Measurements from ENCODE around the gene TEX14. TPM values are rescaled to one million over a fixed set of nuclear protein-coding genes. Genes with fewer than 3 reads are reported as not detected.

TEX14 gene
- total and polyA plus RNA-seq, 7 experiments from 2014 or later, result 0.17 to 2.4 (median 0.54) TPM; not detected in 2

DNA sequence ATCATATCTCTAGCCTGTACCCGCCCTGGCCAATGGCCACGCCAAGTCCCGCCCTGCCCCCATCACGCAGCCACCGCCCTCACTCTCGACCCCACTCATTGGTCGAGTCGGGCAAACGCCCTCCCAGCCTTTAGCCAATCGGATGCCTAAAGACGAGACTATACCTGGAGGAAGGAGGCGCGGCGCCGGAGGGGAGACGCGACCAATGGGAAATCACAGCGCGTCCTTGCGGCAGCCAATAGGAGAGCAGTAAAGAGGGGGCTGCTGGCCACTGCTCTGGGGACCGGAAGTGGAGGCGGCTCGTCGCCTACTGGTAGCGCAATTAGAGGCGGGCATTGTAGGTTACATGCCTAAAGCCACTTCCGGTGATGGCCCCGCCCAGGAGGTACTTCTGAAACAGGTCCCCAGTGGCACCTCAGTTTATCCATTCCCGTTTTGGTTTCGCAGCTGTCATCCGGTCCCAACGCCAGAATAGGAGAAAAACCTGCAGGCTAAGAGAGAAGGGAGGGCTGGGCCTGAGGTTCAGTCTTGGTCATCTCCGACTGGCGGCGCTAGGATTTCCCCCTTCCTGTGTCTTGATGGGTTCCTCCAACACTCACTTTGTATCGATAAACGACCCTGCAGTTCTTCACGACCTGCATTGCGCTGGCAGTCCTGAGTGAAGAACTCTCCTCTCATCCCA is 173.8 kb downstream of the TEX14 start:
- ATAC-seq (peak; percentile 89), DNase-seq (peak; percentile 92 to 100 (median 100))
- H3K4me1 ChIP-seq (ENCODE audit: control insufficient read depth in 2 of 2, insufficient read depth in 2 of 2, low read length in 2 of 2), result peaks cover 20 to 27% of the 10 kb centered on the region in 2 donors
- intact Hi-C loops (cut with micrococcal nuclease), result loop anchor here (1.0 to 10.0 kb wide), 38 partner anchors 14 to 1923 kb away; partner anchors contain the start of genes CLTC (in 2 of the 2), DGKE (in 2 of the 2), DHX40 (in 2 of the 2) and MSI2 (in 2 of the 2)
- peak overlapping the region; percentile 92 to 98 (median 96) for H3K4me3 Mint-ChIP-seq
- no peaks in the 10 kb centered on the region for H3K27me3 ChIP-seq (ENCODE audit: control insufficient read depth in 2 of 2, insufficient read depth in 2 of 2, low read length in 2 of 2)
- peak overlapping the region; percentile 99 for H3K4me3 ChIP-seq (ENCODE audit: low read length)
- ChIA-PET CTCF (interaction anchor here (0.7 to 2.8 kb wide), 10 partner anchors 9 to 501 kb away, joined by 3 to 45 read pairs (median 3); partner anchors contain the start of gene HSF5), POLR2A (interaction anchor here (0.6 to 2.6 kb wide), 18 partner anchors 8 to 637 kb away, joined by 3 to 33 read pairs (median 6); partner anchors contain the start of genes HSF5, RAD51C, SKA2 and SUPT4H1)
- peaks cover 0 to 8% (median 0%) of the 10 kb centered on the region in 3 experiments for H3K36me3 ChIP-seq (ENCODE audit: control insufficient read depth in 2 of 3, insufficient read depth in 3 of 3, low read length in 3 of 3)
- peaks cover 0 to 1% (median 0%) of the 10 kb centered on the region in 5 donors for H3K36me3 Mint-ChIP-seq
- no peaks in the 10 kb centered on the region for H3K9me3 ChIP-seq (ENCODE audit: control insufficient read depth in 2 of 3, low read length in 3 of 3)
- peaks cover 30 to 48% (median 45%) of the 10 kb centered on the region in 7 donors for H3K4me1 Mint-ChIP-seq
- H3K27me3 Mint-ChIP-seq, result peaks cover 0 to 5% (median 0%) of the 10 kb centered on the region in 5 donors
- H3K27ac Mint-ChIP-seq, result peak overlapping the region; percentile 82 to 97 (median 95)
- H3K27ac ChIP-seq (ENCODE audit: low read depth, low read length), result peak overlapping the region; percentile 84
- H3K9me3 Mint-ChIP-seq, result peaks cover 0 to 5% (median 0%) of the 10 kb centered on the region in 11 donors

DNA sequence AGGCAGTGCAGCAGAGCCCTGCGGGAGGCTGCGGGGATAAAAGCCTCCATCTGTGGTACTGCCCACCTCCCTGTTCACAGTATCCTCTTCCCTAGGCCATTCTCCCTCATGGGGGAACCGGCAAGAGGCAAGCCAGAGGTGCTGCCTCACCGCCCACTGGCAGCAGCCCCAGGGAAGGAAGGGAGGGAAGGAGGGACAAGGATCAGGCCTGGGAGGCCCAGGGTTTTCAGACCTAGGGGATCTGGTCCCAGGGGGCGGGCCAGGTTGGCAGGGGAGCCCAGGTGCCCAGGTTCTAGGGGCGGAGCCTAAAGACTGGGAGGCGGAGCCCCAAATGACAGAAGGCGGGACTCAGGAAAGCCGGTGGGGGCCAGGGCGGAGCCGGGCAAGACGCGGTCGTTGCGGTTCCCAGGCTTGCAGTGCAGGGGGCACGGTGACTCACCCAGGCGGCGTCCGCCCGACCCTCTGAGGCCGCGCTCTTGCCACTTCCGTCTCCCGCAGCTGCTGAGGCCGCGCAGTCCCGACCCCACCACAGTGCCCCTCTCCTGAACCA is 174.4 kb downstream of the TEX14 start:
- no peaks in the 10 kb centered on the region for H3K9me3 ChIP-seq (ENCODE audit: control insufficient read depth in 2 of 3, low read length in 3 of 3)
- Mint-ChIP-seq H3K27ac (peak overlapping the region; percentile 82 to 97 (median 95)), H3K4me3 (peak overlapping the region; percentile 92 to 98 (median 96)), H3K4me1 (peaks cover 33 to 53% (median 49%) of the 10 kb centered on the region in 7 donors), H3K27me3 (peaks cover 0 to 5% (median 0%) of the 10 kb centered on the region in 5 donors), H3K36me3 (peaks cover 0 to 4% (median 0%) of the 10 kb centered on the region in 5 donors), H3K9me3 (peaks cover 0 to 5% (median 0%) of the 10 kb centered on the region in 11 donors)
- ATAC-seq (no peak), DNase-seq (no peak)
- H3K4me3 ChIP-seq (ENCODE audit: low read length), result peak overlapping the region; percentile 90
- H3K27ac ChIP-seq (ENCODE audit: low read depth, low read length), result peak overlapping the region; percentile 84
- H3K36me3 ChIP-seq (ENCODE audit: control insufficient read depth in 2 of 3, insufficient read depth in 3 of 3, low read length in 3 of 3), result peaks cover 0 to 13% (median 0%) of the 10 kb centered on the region in 3 experiments
- intact Hi-C loops (cut with micrococcal nuclease), result loop anchor here (2.0 to 10.0 kb wide), 12 partner anchors 180 to 1923 kb away; partner anchors contain the start of genes DHX40 (in 2 of the 2), MSI2 (in 2 of the 2), C17orf67 (in 1 of the 2) and DGKE (in 1 of the 2)
- POLR2A ChIA-PET, result interaction anchor here (0.6 to 2.6 kb wide), 10 partner anchors 19 to 487 kb away, joined by 3 to 33 read pairs (median 6); partner anchors contain the start of genes HSF5, RAD51C, SUPT4H1 and TEX14
- H3K27me3 ChIP-seq (ENCODE audit: control insufficient read depth in 2 of 2, insufficient read depth in 2 of 2, low read length in 2 of 2), result no peaks in the 10 kb centered on the region
- CTCF ChIA-PET, result interaction anchor here (2.6 to 2.8 kb wide), 2 partner anchors 71 to 487 kb away, joined by 12 to 45 read pairs; no protein-coding TSS in a partner anchor
- H3K4me1 ChIP-seq (ENCODE audit: control insufficient read depth in 2 of 2, insufficient read depth in 2 of 2, low read length in 2 of 2), result peaks cover 20 to 34% of the 10 kb centered on the region in 2 donors

DNA sequence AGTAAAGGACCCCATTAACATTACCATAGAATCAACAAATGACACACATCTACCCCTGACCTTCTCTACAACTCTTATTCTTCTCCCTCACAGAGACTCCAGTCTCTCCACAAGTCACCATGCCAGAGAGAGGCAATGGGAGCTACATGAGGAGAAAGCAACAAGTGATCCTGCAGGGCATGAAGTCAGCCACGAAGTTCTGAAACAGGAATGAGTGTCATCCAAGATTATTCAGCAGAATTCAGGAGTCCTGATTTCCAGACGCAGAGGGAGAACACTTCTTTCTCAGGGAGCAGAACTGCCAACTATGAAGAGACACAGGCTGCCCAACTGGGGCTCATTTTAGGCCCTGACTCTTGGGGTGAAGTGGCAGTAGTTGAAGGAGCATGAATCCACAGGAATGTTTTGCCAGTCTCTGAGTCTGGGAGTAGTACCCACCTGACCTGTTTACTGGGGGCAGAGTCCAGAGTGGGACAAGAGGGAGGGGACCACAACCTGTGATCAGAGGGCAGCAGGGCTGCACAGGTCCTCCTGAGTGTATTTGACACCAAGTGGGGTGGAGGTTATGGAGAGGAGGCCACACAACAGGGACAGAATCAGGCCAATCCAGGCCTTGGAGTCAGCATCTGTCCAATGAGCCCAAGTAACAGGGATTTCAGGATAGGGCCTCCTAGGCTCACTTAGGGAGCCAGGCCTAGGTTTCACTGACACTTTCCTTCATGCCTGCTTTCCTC is 175.0 kb downstream of the TEX14 start:
- peaks cover 0 to 5% (median 1%) of the 10 kb centered on the region in 5 donors for H3K36me3 Mint-ChIP-seq
- intact Hi-C loops (cut with micrococcal nuclease), result loop anchor here (2.0 to 10.0 kb wide), 12 partner anchors 180 to 1922 kb away; partner anchors contain the start of genes DHX40 (in 2 of the 2), MSI2 (in 2 of the 2), C17orf67 (in 1 of the 2) and DGKE (in 1 of the 2)
- H3K9me3 Mint-ChIP-seq, result peaks cover 0 to 5% (median 0%) of the 10 kb centered on the region in 11 donors
- peak overlapping the region; percentile 92 to 98 (median 96) for H3K4me3 Mint-ChIP-seq
- Histone ChIP-seq H3K27ac (ENCODE audit: low read depth, low read length) (peak overlapping the region; percentile 84), H3K27me3 (ENCODE audit: control insufficient read depth in 2 of 2, insufficient read depth in 2 of 2, low read length in 2 of 2) (no peaks in the 10 kb centered on the region), H3K36me3 (ENCODE audit: control insufficient read depth in 2 of 3, insufficient read depth in 3 of 3, low read length in 3 of 3) (peaks cover 0 to 19% (median 0%) of the 10 kb centered on the region in 3 experiments), H3K9me3 (ENCODE audit: control insufficient read depth in 2 of 3, low read length in 3 of 3) (no peaks in the 10 kb centered on the region), H3K4me1 (ENCODE audit: control insufficient read depth in 2 of 2, insufficient read depth in 2 of 2, low read length in 2 of 2) (peaks cover 20 to 35% of the 10 kb centered on the region in 2 donors), H3K4me3 (ENCODE audit: low read length) (peak overlapping the region; percentile 90)
- DNase-seq, result no peak
- CTCF ChIA-PET, result interaction anchor here (2.6 to 2.8 kb wide), 2 partner anchors 71 to 488 kb away, joined by 12 to 45 read pairs; no protein-coding TSS in a partner anchor
- POLR2A ChIA-PET, result interaction anchor here (2.1 to 2.6 kb wide), 2 partner anchors 19 to 487 kb away, joined by 5 to 33 read pairs; no protein-coding TSS in a partner anchor
- H3K27ac Mint-ChIP-seq, result peak overlapping the region; percentile 82 to 97 (median 95)
- peaks cover 0 to 5% (median 0%) of the 10 kb centered on the region in 5 donors for H3K27me3 Mint-ChIP-seq
- no peak for ATAC-seq
- H3K4me1 Mint-ChIP-seq, result peaks cover 35 to 54% (median 49%) of the 10 kb centered on the region in 7 donors

DNA sequence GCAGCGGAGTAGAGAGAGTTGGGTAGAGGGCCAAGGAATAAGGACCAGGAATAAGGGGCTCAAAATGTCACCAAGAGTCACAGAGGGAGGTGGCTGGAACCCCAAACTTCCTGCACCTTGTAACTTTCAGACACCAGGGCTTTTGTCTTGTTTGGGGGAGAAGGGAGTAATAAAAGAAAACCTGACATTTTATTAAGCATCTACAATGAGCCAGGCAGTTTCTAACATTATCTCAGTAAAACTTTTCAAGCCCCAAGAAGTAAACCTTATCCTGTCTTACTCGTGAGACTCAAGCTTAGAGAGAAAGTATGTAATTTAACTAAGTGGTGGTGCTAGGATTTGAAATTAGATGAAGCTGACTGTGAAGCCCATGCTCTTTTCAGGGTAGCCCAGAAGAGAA is 176.6 kb downstream of the TEX14 start:
- Mint-ChIP-seq H3K9me3 (peaks cover 0 to 5% (median 0%) of the 10 kb centered on the region in 11 donors), H3K27me3 (peaks cover 0 to 5% (median 0%) of the 10 kb centered on the region in 5 donors), H3K4me3 (peak overlapping the region; percentile 54 to 98 (median 83)), H3K4me1 (peaks cover 44 to 67% (median 57%) of the 10 kb centered on the region in 7 donors), H3K36me3 (peaks cover 8 to 18% (median 15%) of the 10 kb centered on the region in 5 donors), H3K27ac (peak overlapping the region; percentile 17 to 97 (median 88))
- Histone ChIP-seq H3K27ac (ENCODE audit: low read depth, low read length) (peak overlapping the region; percentile 67), H3K4me3 (ENCODE audit: low read length) (no peak overlapping the region), H3K27me3 (ENCODE audit: control insufficient read depth in 2 of 2, insufficient read depth in 2 of 2, low read length in 2 of 2) (no peaks in the 10 kb centered on the region), H3K36me3 (ENCODE audit: control insufficient read depth in 2 of 3, insufficient read depth in 3 of 3, low read length in 3 of 3) (peaks cover 12 to 35% (median 13%) of the 10 kb centered on the region in 3 experiments), H3K4me1 (ENCODE audit: control insufficient read depth in 2 of 2, insufficient read depth in 2 of 2, low read length in 2 of 2) (peaks cover 20 to 35% of the 10 kb centered on the region in 2 donors), H3K9me3 (ENCODE audit: control insufficient read depth in 2 of 3, low read length in 3 of 3) (no peaks in the 10 kb centered on the region)
- intact Hi-C loops (cut with micrococcal nuclease), result loop anchor here (5.0 to 10.0 kb wide), 11 partner anchors 178 to 1920 kb away; partner anchors contain the start of genes DHX40 (in 2 of the 2), MSI2 (in 2 of the 2), C17orf67 (in 1 of the 2) and DGKE (in 1 of the 2)
- ATAC-seq (no peak), DNase-seq (no peak)
- ChIA-PET POLR2A (interaction anchor here (0.6 to 3.2 kb wide), 10 partner anchors 27 to 1716 kb away, joined by 3 to 14 read pairs (median 4); partner anchors contain the start of gene HSF5), CTCF (interaction anchor here (0.8 to 1.7 kb wide), 2 partner anchors 27 to 73 kb away, joined by 4 to 5 read pairs; partner anchors contain the start of gene HSF5)

DNA sequence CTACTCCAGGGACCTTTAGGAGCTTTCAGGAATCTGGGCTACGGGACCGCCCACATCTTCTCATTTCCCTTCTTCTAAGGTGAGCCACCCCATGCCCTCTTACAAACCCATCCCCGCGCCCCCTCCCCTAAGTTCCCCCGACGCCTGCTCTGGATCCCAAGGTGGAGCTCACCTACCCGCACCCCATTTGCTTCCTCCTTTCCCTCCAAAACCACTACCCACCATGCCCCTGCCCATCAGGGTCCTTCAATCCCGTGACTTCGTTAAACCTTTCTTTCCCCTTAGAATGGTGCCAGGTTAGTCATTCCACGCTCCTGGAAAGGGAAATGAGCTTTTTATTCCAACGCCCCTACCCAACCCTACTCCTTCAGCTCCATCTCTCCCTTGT is 177.1 kb downstream of the TEX14 start:
- H3K4me3 ChIP-seq (ENCODE audit: low read length), result peak overlapping the region; percentile 33
- H3K27ac Mint-ChIP-seq, result peak overlapping the region; percentile 17 to 96 (median 82)
- no peak for ATAC-seq

More for the DNA sequence above, 177.1 kb downstream of the TEX14 start:
- ChIA-PET CTCF (interaction anchor here (0.7 to 1.7 kb wide), 3 partner anchors 27 to 211 kb away, joined by 3 to 5 read pairs (median 4); partner anchors contain the start of gene HSF5), POLR2A (interaction anchor here (0.6 to 3.2 kb wide), 7 partner anchors 26 to 541 kb away, joined by 3 to 14 read pairs (median 4); partner anchors contain the start of gene HSF5)
- Histone ChIP-seq H3K27ac (ENCODE audit: low read depth, low read length) (peak overlapping the region; percentile 67), H3K36me3 (ENCODE audit: control insufficient read depth in 2 of 3, insufficient read depth in 3 of 3, low read length in 3 of 3) (peaks cover 13 to 40% (median 16%) of the 10 kb centered on the region in 3 experiments), H3K27me3 (ENCODE audit: control insufficient read depth in 2 of 2, insufficient read depth in 2 of 2, low read length in 2 of 2) (no peaks in the 10 kb centered on the region), H3K9me3 (ENCODE audit: control insufficient read depth in 2 of 3, low read length in 3 of 3) (no peaks in the 10 kb centered on the region), H3K4me1 (ENCODE audit: control insufficient read depth in 2 of 2, insufficient read depth in 2 of 2, low read length in 2 of 2) (peaks cover 20 to 35% of the 10 kb centered on the region in 2 donors)
- Mint-ChIP-seq H3K4me1 (peaks cover 46 to 67% (median 57%) of the 10 kb centered on the region in 7 donors), H3K9me3 (peaks cover 0 to 5% (median 0%) of the 10 kb centered on the region in 11 donors), H3K27me3 (peaks cover 0 to 5% (median 0%) of the 10 kb centered on the region in 5 donors), H3K4me3 (peak overlapping the region; percentile 54 to 98 (median 83)), H3K36me3 (peaks cover 11 to 22% (median 19%) of the 10 kb centered on the region in 5 donors)
- DNase-seq, result no peak
- intact Hi-C loops (cut with micrococcal nuclease), result loop anchor here (1.0 to 10.0 kb wide), 14 partner anchors 26 to 1920 kb away; partner anchors contain the start of genes DHX40 (in 2 of the 2), MSI2 (in 2 of the 2), C17orf67 (in 1 of the 2) and DGKE (in 1 of the 2)
